HG03354 (cell line): ENCODE results near the gene SFTPD.

Experiments used
- ATAC-seq: cut with Tn5 transposase; IDR thresholded peaks from one replicate; pipeline ENCODE4 v1.9.1; 2021; ENCODE audit warnings: mild to moderate bottlenecking; ENCODE audit not compliant: unreplicated experiment, poor library complexity, severe bottlenecking

Gene SFTPD

GRCh38 chr10:79946271-79947082, 2.4 kb downstream of the SFTPD start:
- no peak for ATAC-seq

GRCh38 chr10:79944428-79945395, 4.2 kb downstream of the SFTPD start:
- no peak for ATAC-seq

- ATAC-seq = no peak
Measured at GRCh38 chr10:79943871-79944270, 5.0 kb downstream of the SFTPD start.

- no peak for ATAC-seq
Measured at GRCh38 chr10:79942261-79943185, 6.4 kb downstream of the SFTPD start.

DNA sequence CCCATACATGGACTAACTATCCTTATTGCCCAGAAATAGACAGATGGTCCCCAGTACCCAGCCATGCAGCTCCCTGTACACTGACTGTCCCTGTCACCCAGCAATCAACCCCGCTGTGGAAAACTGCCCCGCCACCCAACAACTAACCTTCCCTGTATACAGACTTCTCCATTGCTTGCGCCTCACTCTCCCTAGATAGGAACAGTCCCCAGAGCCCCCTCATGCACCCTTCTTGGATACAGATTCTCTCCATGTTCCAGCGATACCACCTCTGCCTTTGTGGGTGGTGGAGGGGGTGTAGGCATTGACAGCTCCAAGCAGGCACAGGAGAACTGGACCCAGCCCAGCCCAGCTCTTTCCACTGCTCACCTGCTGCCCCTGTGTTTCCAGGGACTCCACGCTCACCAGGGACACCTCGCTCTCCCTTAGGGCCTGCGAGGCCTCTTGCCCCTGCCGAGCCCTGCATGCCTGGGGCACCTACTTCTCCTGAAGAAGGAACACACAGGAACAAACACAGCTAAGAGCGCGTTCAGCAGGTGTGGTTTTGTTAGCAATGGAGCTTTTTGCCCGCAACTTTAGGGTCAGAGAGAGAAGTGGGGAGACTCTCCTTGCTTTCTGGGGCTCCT, 7.2 kb downstream of the SFTPD start:
- no peak for ATAC-seq

DNA sequence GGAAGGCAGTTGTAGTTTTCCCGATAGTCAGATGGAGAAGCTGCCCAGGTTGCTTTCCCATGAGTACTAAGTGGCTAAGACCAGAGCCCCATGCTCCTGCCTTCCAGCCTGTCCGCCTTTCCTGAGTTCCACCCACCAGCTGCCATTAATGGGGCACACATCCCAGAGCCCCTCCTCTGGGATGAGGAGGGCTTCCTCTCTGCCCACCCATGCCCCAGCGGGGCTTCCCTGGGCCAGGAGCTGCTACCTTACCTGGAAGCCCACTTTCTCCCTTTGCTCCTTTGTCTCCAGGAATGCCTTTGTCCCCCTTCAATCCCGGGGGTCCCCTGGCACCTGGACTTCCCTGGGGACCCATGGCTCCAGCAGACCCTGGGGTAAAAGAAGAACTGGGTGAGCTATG, 7.8 kb downstream of the SFTPD start:
- no peak for ATAC-seq

- no peak for ATAC-seq
Measured at GRCh38 chr10:79940431-79940830, 8.5 kb downstream of the SFTPD start.

DNA sequence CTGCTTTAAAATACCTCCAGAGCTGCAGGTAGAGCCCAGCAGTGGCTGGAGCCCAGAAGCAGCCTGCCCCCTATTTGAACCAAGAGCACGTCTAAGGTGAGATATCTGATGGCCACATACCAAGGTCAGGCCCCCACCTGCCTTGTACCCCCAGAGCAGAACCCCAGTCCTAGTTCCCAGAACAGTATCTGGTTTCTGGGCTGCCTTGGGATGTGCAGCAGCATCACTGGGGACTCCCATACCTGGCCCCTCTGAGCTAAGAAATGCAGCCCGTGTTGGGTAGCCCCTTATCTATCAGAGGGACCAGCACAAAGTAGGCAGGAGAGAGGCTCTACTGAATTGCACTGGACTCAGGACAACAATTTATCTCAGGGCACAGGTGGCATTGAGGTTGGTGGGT, 8.9 kb downstream of the SFTPD start:
- ATAC-seq = no peak

DNA sequence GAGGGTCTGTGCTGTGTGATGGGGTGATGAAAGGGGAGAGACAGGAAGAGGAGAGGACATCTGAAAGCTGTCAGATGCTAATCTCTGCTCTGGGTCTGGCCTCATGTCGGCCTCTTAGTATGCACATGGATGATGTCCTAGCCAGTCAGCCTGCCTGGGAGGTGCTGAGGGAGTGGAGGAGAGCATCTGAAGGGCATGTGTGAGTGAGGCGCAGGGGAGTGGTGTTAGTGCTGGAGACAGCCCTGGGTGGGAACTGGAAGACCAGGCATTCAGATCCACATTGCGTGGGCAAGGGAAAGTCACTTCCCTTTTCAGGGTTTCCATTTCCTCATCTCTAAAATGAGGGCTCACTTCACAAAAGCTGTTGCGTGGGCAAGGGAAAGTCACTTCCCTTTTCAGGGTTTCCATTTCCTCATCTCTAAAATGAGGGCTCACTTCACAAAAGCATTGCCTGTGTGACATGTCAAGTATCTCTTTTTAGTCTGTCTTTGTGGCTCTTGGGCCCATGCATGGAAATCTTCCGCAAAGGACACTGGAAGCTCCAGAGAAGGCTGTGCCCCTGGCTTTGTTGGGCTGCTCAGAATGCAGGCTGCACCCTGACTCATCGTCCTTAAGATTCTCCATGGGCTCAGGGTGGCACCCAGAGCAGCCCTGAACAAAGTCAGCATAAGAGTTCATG, 10.0 kb downstream of the SFTPD start:
- ATAC-seq = peak; percentile 78

DNA sequence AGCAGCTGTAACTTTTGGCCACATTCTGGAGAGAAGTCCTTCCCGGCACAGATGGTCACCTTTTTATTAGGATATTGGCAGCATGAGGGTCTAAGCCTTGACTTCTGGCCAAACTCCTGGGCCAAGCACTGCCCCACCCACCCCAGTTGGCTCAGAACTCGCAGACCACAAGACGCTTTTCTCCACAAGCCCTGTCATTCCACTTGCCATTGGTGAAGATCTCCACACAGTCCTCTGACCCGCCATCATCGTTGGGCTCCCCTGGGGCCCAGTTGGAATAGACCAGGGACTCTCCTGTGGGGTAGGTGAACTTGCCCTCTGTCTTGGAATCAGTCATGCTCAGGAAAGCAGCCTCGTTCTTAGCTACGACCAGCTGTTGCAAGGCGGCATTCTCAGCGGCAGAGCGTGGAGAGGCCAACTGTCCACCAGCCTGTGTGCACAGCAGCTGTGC, 11.2 kb downstream of the SFTPD start:
- ATAC-seq = no peak

DNA sequence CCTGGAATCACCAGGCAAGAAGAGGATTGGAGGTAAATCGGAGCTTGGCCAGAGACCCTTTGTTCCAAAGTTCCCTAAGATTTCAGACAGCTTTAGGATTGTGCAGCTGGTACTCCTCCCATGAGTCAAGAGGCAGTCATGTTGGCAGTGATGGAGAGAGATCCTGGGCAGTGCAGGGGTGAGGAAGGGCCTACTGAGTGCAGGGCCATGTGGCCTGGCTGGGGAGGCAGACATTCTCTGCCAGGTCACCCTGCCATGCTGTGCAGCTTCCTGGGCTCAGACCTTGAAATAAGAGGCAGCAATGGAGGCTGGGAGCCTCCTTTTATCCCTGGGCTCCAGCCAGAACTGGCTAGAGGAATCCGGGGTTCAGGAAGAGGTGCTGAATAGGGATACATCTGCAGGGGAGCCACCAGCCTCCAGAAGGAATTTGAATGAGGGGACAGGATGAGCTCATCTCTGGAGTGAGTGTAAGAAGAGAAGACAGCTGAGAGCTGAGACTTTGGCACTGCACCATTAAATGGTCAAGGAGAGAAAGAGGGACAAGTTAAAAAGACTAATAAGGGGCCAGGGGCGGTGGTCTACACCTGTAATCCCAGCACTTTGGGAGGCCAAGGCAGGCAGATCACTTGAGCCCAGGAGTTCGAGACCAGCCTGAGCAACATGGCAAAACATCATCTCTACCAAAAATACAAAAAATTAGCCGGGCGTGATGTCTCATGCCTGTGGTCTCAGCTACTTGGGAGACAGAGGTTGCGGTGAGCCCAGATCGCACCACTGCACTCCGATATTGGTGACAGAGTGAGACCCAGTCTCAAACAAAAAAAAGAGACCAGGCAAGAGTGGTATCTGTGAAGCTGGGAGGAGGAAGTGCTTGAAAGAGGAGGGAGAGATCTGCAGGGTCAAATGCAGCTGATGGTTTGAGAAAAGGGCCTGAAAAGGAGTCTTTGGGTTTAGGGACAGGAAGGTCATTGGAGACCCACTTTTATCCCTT, 12.0 kb downstream of the SFTPD start:
- ATAC-seq = no peak

DNA sequence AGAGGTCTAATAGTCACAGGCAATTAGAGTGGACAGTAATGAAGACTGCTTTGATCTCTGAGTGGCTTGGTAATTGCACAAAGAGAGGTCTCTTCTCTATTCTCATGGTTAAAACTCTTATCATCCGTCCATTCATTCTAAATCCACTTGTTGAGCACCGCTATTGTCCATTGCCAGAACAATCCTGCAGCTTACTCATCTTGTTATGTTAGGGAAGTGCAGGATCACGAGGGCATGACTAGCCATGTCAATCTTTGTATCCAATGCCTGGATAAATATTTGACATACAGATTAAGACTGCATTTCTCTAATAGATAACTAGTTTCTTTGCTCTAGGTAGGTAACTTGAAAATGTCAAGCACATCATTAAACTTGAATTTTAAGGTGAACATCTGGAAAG, 14.9 kb downstream of the SFTPD start:
- ATAC-seq = no peak

GRCh38 chr10:79932841-79933379, 16.0 kb downstream of the SFTPD start:
- ATAC-seq = no peak

DNA sequence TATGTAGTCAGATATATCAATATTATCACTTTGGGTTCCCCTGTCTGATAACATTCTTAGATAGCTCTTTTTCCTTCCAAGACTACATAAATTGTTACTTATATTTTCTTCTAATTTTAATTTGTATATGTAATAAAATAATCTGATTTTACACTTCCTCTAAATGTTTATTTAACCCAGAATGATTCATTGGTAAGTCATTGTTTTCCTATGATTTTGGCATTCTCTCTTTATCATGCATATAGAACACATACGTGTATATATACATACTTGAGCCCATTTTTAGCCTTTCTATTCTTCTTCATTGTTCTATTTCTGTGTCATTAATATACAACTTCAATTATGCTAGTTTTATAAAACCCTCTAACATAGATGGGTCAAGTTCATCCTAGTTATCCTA, 16.6 kb downstream of the SFTPD start:
- ATAC-seq = no peak

- ATAC-seq = no peak
Measured at GRCh38 chr10:79930751-79931150, 18.2 kb downstream of the SFTPD start.

DNA sequence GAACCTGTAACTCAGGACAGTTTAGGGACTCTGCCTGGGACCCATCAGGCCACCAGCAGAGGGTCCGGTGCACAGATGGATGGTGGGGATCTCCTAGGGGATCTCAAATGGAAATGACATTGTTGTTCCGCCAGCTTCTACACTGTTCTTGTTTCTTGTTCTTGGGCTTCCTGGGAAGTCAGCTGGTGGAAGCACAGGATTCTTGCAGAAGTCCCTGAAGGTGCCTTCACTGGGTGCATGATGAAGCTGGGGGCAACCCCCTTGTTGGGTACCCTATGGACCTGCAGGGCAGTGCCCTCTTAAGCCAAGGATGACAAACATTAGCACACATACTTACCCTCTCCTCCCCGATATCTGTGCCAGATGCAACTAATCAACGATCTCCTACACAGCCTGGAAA, 18.6 kb downstream of the SFTPD start:
- ATAC-seq = no peak

GRCh38 chr10:79929409-79929904, 19.4 kb downstream of the SFTPD start:
- peak; percentile 82 for ATAC-seq
